H1 (cell line): ENCODE measurements around the gene CLDN15.

Experiments used
- BRCA1 ChIP-seq: IDR thresholded peaks from 2 replicates; pipeline ENCODE4 v1.6.1; 2012; ENCODE audit warnings: low read depth, low read length, improper control_type of control experiment
- CEBPB ChIP-seq: IDR thresholded peaks from 2 replicates; pipeline ENCODE4 v1.6.1; 2012; ENCODE audit warnings: low read depth, low read length
- CTCF ChIP-seq, 3 experiments: IDR thresholded peaks; 1 replicate in 2 of 3; 2 replicates in 1 of 3; pipeline versions ENCODE4 v1.5.1 to v1.6.1; 2011; ENCODE audit warnings: low read length in 3 of 3, mild to moderate bottlenecking in 3 of 3, inconsistent platforms in 2 of 3, low read depth in 1 of 3, moderate library complexity in 1 of 3; ENCODE audit not compliant: insufficient read depth in 1 of 3; ENCODE audit errors: control extremely low read depth in 1 of 3
- EP300 ChIP-seq, 2 experiments: IDR thresholded peaks; 1 replicate in 1 of 2; 2 replicates in 1 of 2; pipeline ENCODE4 v1.6.1; 2011 to 2012; ENCODE audit warnings: low read depth in 2 of 2, low read length in 2 of 2, mild to moderate bottlenecking in 2 of 2, borderline replicate concordance in 1 of 2, inconsistent platforms in 1 of 2, moderate library complexity in 1 of 2
- EZH2 ChIP-seq: fragments of 200-600 bp; sonication (generic); IDR thresholded peaks from 2 replicates; pipeline ENCODE4 v1.7.1; 2012; ENCODE audit warnings: low read depth, mild to moderate bottlenecking, moderate library complexity, low read length, inconsistent platforms; ENCODE audit not compliant: severe bottlenecking
- JUND ChIP-seq: IDR thresholded peaks from 2 replicates; pipeline ENCODE4 v1.6.1; 2011; ENCODE audit warnings: mild to moderate bottlenecking, improper control_type of control experiment, low read length
- KDM5A ChIP-seq: fragments of 200-600 bp; IDR thresholded peaks from 2 replicates; pipeline ENCODE4 v1.7.1; 2012; ENCODE audit warnings: mild to moderate bottlenecking, low read length, inconsistent platforms, mixed read lengths
- POLR2A ChIP-seq, 2 experiments: IDR thresholded peaks; 1 replicate in 1 of 2; 2 replicates in 1 of 2; pipeline ENCODE4 v1.6.1; 2011; ENCODE audit warnings: low read depth in 2 of 2, low read length in 2 of 2, mild to moderate bottlenecking in 2 of 2; ENCODE audit errors: control extremely low read depth in 1 of 2
- POLR2AphosphoS5 ChIP-seq: IDR thresholded peaks from 2 replicates; pipeline ENCODE4 v1.6.1; 2011; ENCODE audit warnings: low read depth, low read length
- TAF1 ChIP-seq: IDR thresholded peaks from 2 replicates; pipeline ENCODE4 v1.6.1; 2011; ENCODE audit warnings: mild to moderate bottlenecking, low read depth, low read length
- YY1 ChIP-seq: IDR thresholded peaks from 2 replicates; pipeline ENCODE4 v1.6.1; 2011; ENCODE audit warnings: low read depth, mild to moderate bottlenecking, low read length

GRCh38 chr7:101189109-101189508, 48.5 kb downstream of the CLDN15 start:
- TF ChIP-seq EZH2, result no peak
- TF ChIP-seq TAF1, result no peak
- TF ChIP-seq YY1, result no peak
- TF ChIP-seq EP300 (IDR thresholded peaks at IDR 0.05; ENCODE audit: borderline replicate concordance in 1 of 2, low read depth in 2 of 2, low read length in 2 of 2), result no peak
- no peak for TF ChIP-seq CTCF (IDR thresholded peaks at IDR 0.05; ENCODE audit: control extremely low read depth in 1 of 3, insufficient read depth in 1 of 3, low read depth in 1 of 3, low read length in 3 of 3)
- TF ChIP-seq KDM5A, result no peak
- TF ChIP-seq JUND, result no peak
- no peak for TF ChIP-seq POLR2A (IDR thresholded peaks at IDR 0.05; ENCODE audit: control extremely low read depth in 1 of 2, low read depth in 2 of 2, low read length in 2 of 2)
- TF ChIP-seq CEBPB, result no peak
- TF ChIP-seq BRCA1, result no peak
- TF ChIP-seq POLR2AphosphoS5, result no peak
